Measurements from ENCODE around the gene PRPF6.

PRPF6 gene

DNA sequence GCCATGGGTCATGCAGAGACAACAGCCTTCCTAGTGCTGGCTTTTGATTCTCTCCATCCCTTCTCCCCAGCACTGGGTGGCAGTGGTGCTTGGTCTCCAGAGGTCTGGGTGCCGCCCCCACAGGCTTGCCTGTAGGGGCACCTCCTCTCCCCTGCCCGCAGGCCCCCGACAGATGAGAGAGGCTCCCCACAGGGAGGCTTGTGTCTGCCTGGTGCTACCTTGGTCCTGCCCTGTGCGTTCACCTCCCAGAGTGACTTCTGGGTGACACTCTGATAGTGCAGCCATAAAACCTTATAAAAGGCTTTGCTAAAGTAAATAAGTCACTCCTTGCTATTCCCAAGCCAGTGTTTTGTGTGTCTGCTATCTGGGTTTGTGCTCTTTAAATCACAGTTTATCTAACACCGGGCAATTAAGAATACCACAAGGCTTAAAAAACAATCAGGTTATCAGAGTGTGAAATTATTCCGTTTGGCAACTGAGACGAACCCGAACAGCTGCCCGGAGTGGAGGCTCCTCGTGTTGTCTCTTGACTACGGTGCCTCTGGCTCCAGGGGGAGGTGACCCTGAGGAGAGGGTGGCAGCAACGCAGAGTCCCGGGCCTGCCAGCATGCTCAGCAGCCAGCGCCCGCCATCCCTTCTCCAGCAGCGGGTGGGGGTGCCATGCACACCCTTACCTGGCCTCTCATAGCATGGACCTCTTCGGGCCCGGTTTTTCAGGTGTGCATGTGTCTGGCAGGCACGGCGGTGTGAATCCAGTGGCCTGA, 49.6 kb downstream of the PRPF6 start:
- no peak for TF ChIP-seq CTCF (IDR thresholded peaks at IDR 0.05; ENCODE audit: borderline replicate concordance, insufficient read depth, low read depth, low read length)
- H3K4me3 ChIP-seq (ENCODE audit: low read depth, low read length), result no peak overlapping the region

DNA sequence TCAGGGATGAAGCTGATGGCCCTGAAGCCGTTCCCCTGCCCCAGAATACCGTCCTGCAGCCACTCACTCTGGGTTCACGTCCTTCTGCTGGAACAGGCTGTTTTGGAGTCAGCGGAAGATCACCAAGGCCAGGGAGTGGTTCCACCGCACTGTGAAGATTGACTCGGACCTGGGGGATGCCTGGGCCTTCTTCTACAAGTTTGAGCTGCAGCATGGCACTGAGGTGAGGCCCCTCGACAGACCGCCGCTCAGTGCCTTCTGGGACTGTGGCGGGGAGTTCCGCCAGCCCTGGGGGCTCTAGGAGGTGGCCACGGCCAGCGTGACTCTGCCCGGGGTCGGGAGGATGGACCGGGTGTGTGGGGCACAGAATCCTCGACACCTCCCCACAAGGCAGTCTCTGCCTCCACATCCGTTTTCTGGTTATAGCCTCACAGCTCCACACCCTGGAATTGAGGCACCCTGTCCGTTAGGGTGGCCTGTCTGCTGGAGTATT, 50.9 kb downstream of the PRPF6 start:
- no peak overlapping the region for H3K4me3 ChIP-seq (ENCODE audit: low read depth, low read length)
- no peak for TF ChIP-seq CTCF (IDR thresholded peaks at IDR 0.05; ENCODE audit: borderline replicate concordance, insufficient read depth, low read depth, low read length)

GRCh38 chr20:64032706-64033624, 52.0 kb downstream of the PRPF6 start:
- TF ChIP-seq CTCF (IDR thresholded peaks at IDR 0.05; ENCODE audit: borderline replicate concordance, insufficient read depth, low read depth, low read length), result no peak
- H3K4me3 ChIP-seq (ENCODE audit: low read depth, low read length), result no peak overlapping the region

DNA sequence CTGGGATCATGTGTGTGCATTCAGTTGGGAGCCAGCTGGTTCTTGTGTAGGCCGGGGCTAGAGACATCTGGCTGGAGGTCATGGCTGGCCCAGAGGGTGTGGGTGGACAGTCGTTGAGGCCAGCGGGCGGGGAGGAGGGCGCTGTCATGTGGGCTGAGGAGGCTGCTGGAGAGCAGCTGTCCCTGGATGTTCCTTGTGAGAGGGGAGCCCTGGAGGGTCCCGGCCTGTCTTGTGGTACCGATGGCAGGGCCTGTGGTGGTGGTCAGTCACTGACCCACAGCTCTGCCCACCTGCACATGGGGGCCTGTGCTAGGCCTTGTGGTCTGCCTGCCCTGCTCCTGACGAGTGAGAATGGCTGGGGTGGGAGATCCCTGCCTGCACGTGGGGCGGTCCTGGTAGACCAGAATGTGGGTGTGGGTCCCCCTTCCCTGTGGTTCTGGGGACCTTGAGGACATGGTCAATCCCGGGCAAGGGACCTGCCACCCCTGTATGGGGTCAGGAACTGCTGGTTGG, 53.1 kb downstream of the PRPF6 start:
- H3K4me3 ChIP-seq (ENCODE audit: low read depth, low read length), result no peak overlapping the region
- TF ChIP-seq CTCF (IDR thresholded peaks at IDR 0.05; ENCODE audit: borderline replicate concordance, insufficient read depth, low read depth, low read length), result no peak

- no peak overlapping the region for H3K4me3 ChIP-seq (ENCODE audit: low read depth, low read length)
- TF ChIP-seq CTCF (IDR thresholded peaks at IDR 0.05; ENCODE audit: borderline replicate concordance, insufficient read depth, low read depth, low read length), result no peak
Observed at GRCh38 chr20:64035066-64035932, 54.4 kb downstream of the PRPF6 start.

GRCh38 chr20:64035933-64036345, 55.0 kb downstream of the PRPF6 start, which contains the start of gene C20orf204:
TSS of gene C20orf204 (plus strand) at chr20:64036182. CDS start at chr20:64036324, 142 bp downstream.
- TF ChIP-seq CTCF (IDR thresholded peaks at IDR 0.05; ENCODE audit: borderline replicate concordance, insufficient read depth, low read depth, low read length), result no peak
- H3K4me3 ChIP-seq (ENCODE audit: low read depth, low read length), result no peak within 1 kb of the TSS
